IMR-90 (cell line): Measurements from ENCODE around the gene GPER1. TPM values are rescaled to one million over a fixed set of nuclear protein-coding genes. Genes with fewer than 3 reads are reported as not detected.

ENCODE experiments used
- ATAC-seq: fragments of 200-7000 bp; cut with Tn5 transposase; 2 replicates; pipeline ENCODE4 v1.9.1; 2020; ENCODE audit warnings: low read depth, mild to moderate bottlenecking, moderate library complexity
- BruUV-seq: library from RNA; stranded (reverse); fragments of 400-500 nt; replicated peaks from 2 replicates; lab custom pipeline; 2021; lab: Mats Ljungman, UMichigan
- CTCF ChIA-PET: fragments of 300-600 bp; formaldehyde crosslinking; extraction: SDS; loops from one replicate; lab custom pipeline; 2021; ENCODE audit warnings: antibody characterized with exemption; lab: Yijun Ruan, JAX
- POLR2A ChIA-PET: fragments of 300-600 bp; sonication (Branson Sonifier 250); formaldehyde crosslinking; loops from one replicate; lab custom pipeline; 2022; ENCODE audit warnings: antibody characterized with exemption; ENCODE audit not compliant: unreplicated experiment; lab: Charles Lee
- DNase-seq: peaks from one replicate; pipeline ENCODE4 v3.0.0; 2013
- H2AFZ ChIP-seq: replicated peaks from 2 replicates; pipeline ENCODE3; 2013; ENCODE audit warnings: low read length, mild to moderate bottlenecking; ENCODE audit not compliant: poor library complexity
- H2AK5ac ChIP-seq: 2 replicates; pipeline ENCODE4 v1.6.1; 2013; ENCODE audit warnings: low read depth, low read length, inconsistent platforms
- H2AK9ac ChIP-seq: replicated peaks from 2 replicates; pipeline ENCODE3; 2013; ENCODE audit warnings: mild to moderate bottlenecking, low read depth, low read length, moderate library complexity; ENCODE audit not compliant: poor library complexity
- H2BK120ac ChIP-seq: 2 replicates; pipeline ENCODE4 v1.6.1; 2013; ENCODE audit warnings: low read depth, low read length, inconsistent platforms
- H2BK15ac ChIP-seq: 3 replicates; pipeline ENCODE4 v1.6.1; 2013; ENCODE audit warnings: low read depth, low read length, inconsistent platforms
- H2BK20ac ChIP-seq: 2 replicates; pipeline ENCODE4 v1.6.1; 2013; ENCODE audit warnings: low read depth, mild to moderate bottlenecking, inconsistent platforms, low read length, moderate library complexity
- H2BK5ac ChIP-seq: 2 replicates; pipeline ENCODE4 v1.6.1; 2013; ENCODE audit warnings: mild to moderate bottlenecking, low read depth, low read length, inconsistent platforms; ENCODE audit not compliant: poor library complexity, severe bottlenecking
- H3K14ac ChIP-seq: replicated peaks from 2 replicates; pipeline ENCODE4 v1.6.1; 2013; ENCODE audit warnings: low read depth, low read length, inconsistent platforms
- H3K18ac ChIP-seq: 2 replicates; pipeline ENCODE4 v1.6.1; 2013; ENCODE audit warnings: low read depth, low read length, control low read depth
- H3K23ac ChIP-seq: 2 replicates; pipeline ENCODE4 v1.6.1; 2013; ENCODE audit warnings: low read depth, low read length, inconsistent platforms
- H3K27ac ChIP-seq: 2 replicates; pipeline ENCODE4 v1.5.1; 2013; ENCODE audit warnings: mild to moderate bottlenecking, control low read depth, low read length; ENCODE audit not compliant: insufficient read depth
- H3K27me3 ChIP-seq: 2 replicates; pipeline ENCODE4 v1.6.1; 2013; ENCODE audit warnings: low read length; ENCODE audit not compliant: control insufficient read depth, insufficient read depth
- H3K36me3 ChIP-seq: 2 replicates; pipeline ENCODE4 v1.6.1; 2013; ENCODE audit warnings: low read length, mixed read lengths; ENCODE audit not compliant: control insufficient read depth, insufficient read depth
- H3K4ac ChIP-seq: 2 replicates; pipeline ENCODE4 v1.6.1; 2013; ENCODE audit warnings: low read depth, low read length, inconsistent platforms
- H3K4me1 ChIP-seq: 2 replicates; pipeline ENCODE4 v1.6.1; 2013; ENCODE audit warnings: low read length, mixed read lengths; ENCODE audit not compliant: control insufficient read depth, insufficient read depth
- H3K4me2 ChIP-seq: 2 replicates; pipeline ENCODE4 v1.6.1; 2013; ENCODE audit warnings: low read depth, mild to moderate bottlenecking, control low read depth, low read length, moderate library complexity
- H3K4me3 ChIP-seq: 2 replicates; pipeline ENCODE4 v1.5.1; 2013; ENCODE audit warnings: low read depth, mild to moderate bottlenecking, control low read depth, low read length, moderate library complexity; ENCODE audit not compliant: insufficient read depth
- H3K56ac ChIP-seq: 2 replicates; pipeline ENCODE4 v1.6.1; 2013; ENCODE audit warnings: low read length, inconsistent platforms; ENCODE audit not compliant: insufficient read depth; ENCODE audit errors: extremely low read depth
- H3K79me1 ChIP-seq, 2 experiments: 2 replicates each; pipeline ENCODE4 v1.6.1; 2013; ENCODE audit warnings: low read length in 2 of 2, inconsistent platforms in 1 of 2, low read depth in 1 of 2
- H3K9ac ChIP-seq: 2 replicates; pipeline ENCODE4 v1.6.1; 2013; ENCODE audit warnings: low read depth, low read length, control low read depth
- H3K9me1 ChIP-seq: 2 replicates; pipeline ENCODE4 v1.6.1; 2013; ENCODE audit warnings: low read length, inconsistent platforms; ENCODE audit not compliant: insufficient read depth
- H3K9me3 ChIP-seq: 2 replicates; pipeline ENCODE4 v1.6.1; 2013; ENCODE audit warnings: low read length; ENCODE audit not compliant: control insufficient read depth, insufficient read depth
- H4K20me1 ChIP-seq: 2 replicates; pipeline ENCODE4 v1.6.1; 2013; ENCODE audit warnings: low read length, inconsistent platforms; ENCODE audit not compliant: insufficient read depth
- H4K5ac ChIP-seq: 2 replicates; pipeline ENCODE4 v1.6.1; 2013; ENCODE audit warnings: mild to moderate bottlenecking, low read depth, low read length, control low read depth
- H4K8ac ChIP-seq, 2 experiments: 2 replicates each; pipeline ENCODE4 v1.6.1; 2013; ENCODE audit warnings: low read depth in 2 of 2, low read length in 2 of 2, control low read depth in 1 of 2, inconsistent platforms in 1 of 2
- H4K91ac ChIP-seq: 2 replicates; pipeline ENCODE4 v1.6.1; 2013; ENCODE audit warnings: low read depth, low read length, inconsistent platforms; ENCODE audit not compliant: insufficient read depth
- BHLHE40 ChIP-seq: fragments of 150-350 bp; IDR thresholded peaks from 2 replicates; pipeline ENCODE4 v1.6.1; 2016; ENCODE audit warnings: mild to moderate bottlenecking, low read depth, low read length
- CEBPB ChIP-seq: IDR thresholded peaks from 2 replicates; pipeline ENCODE4 v1.6.1; 2012; ENCODE audit warnings: low read depth, low read length, improper control_type of control experiment
- CHD1 ChIP-seq: IDR thresholded peaks from 2 replicates; pipeline ENCODE4 v1.6.1; 2012; ENCODE audit warnings: low read depth, low read length, improper control_type of control experiment
- FOS ChIP-seq: fragments of 150-350 bp; IDR thresholded peaks from 2 replicates; pipeline ENCODE4 v1.6.1; 2016; ENCODE audit warnings: low read depth, low read length
- MAFK ChIP-seq: IDR thresholded peaks from 2 replicates; pipeline ENCODE4 v1.6.1; 2012; ENCODE audit warnings: low read depth, low read length, improper control_type of control experiment
- MAZ ChIP-seq: IDR thresholded peaks from 2 replicates; pipeline ENCODE4 v1.6.1; 2012; ENCODE audit warnings: low read depth, mild to moderate bottlenecking, low read length, improper control_type of control experiment, moderate library complexity, borderline replicate concordance
- MXI1 ChIP-seq: IDR thresholded peaks from 2 replicates; pipeline ENCODE4 v1.6.1; 2012; ENCODE audit warnings: low read depth, mild to moderate bottlenecking, low read length, moderate library complexity, borderline replicate concordance
- NFE2L2 ChIP-seq: fragments of 150-350 bp; IDR thresholded peaks from 2 replicates; pipeline ENCODE4 v1.6.1; 2016; ENCODE audit warnings: low read depth, mild to moderate bottlenecking, low read length
- POLR2A ChIP-seq: IDR thresholded peaks from 2 replicates; pipeline ENCODE4 v1.6.1; 2012; ENCODE audit warnings: mild to moderate bottlenecking, low read depth, low read length
- RAD21 ChIP-seq: IDR thresholded peaks from 2 replicates; pipeline ENCODE4 v1.6.1; 2012; ENCODE audit warnings: low read length, improper control_type of control experiment
- RCOR1 ChIP-seq: IDR thresholded peaks from 2 replicates; pipeline ENCODE4 v1.6.1; 2012; ENCODE audit warnings: mild to moderate bottlenecking, low read length, improper control_type of control experiment; ENCODE audit not compliant: insufficient replicate concordance
- RFX5 ChIP-seq: IDR thresholded peaks from 2 replicates; pipeline ENCODE4 v1.8.0; 2012; ENCODE audit warnings: low read depth, mild to moderate bottlenecking, low read length, moderate library complexity
- SMC3 ChIP-seq: fragments of 150-350 bp; IDR thresholded peaks from 2 replicates; pipeline ENCODE4 v1.6.1; 2016; ENCODE audit warnings: low read depth, mild to moderate bottlenecking, antibody characterized with exemption, low read length, moderate library complexity
- USF2 ChIP-seq: fragments of 150-350 bp; IDR thresholded peaks from 2 replicates; pipeline ENCODE4 v1.6.1; 2017; ENCODE audit warnings: mild to moderate bottlenecking, antibody characterized with exemption, low read length, low read depth
- WGBS, 2 experiments: methylation state at CpG; one replicate each; pipeline versions ENCODE4 v1.1.5 to v1.1.7; 2013; ENCODE audit warnings: missing lambda C conversion rate in 2 of 2; ENCODE audit not compliant: insufficient read length in 1 of 2; ENCODE audit errors: extremely low coverage in 2 of 2; 5-methylcytosine and 5-hydroxymethylcytosine counted together
- dilution Hi-C: fragments of 300-500 bp; cut with HindIII; formaldehyde crosslinking; loops from one replicate; pipeline ENCODE4 v1.14.3; 2018; ENCODE audit warnings: low sequenced_read_pairs; ENCODE audit not compliant: unreplicated experiment
- in situ Hi-C: fragments of 300-500 bp; cut with MboI; formaldehyde crosslinking; loops from 3 replicates; pipeline ENCODE4 v1.14.3; 2019; ENCODE audit warnings: low sequenced_read_pairs, inconsistent platforms, mixed read lengths
- intact Hi-C: fragments of 100-400 bp; cut with micrococcal nuclease; formaldehyde crosslinking; loops from 2 replicates; pipeline ENCODE4 v1.10.0; 2022
- polyA plus RNA-seq, 3 experiments: library from polyadenylated mRNA; depleted of rRNA; stranded (reverse); fragments of >200 nt; gene quantifications; 2 replicates each; pipeline ENCODE4 v1.2.3, GENCODE V29; 2012; ENCODE audit warnings: low replicate concordance in 1 of 3
- total RNA-seq: library from RNA; depleted of rRNA; stranded (reverse); fragments of >200 nt; gene quantifications from 2 replicates; pipeline ENCODE4 v1.2.3, GENCODE V29; 2012
- TF ChIP-seq, protein P1 (sequence below): conservative IDR thresholded peaks from 2 replicates; pipeline ENCODE4 v1.5.1; 2012; ENCODE audit warnings: mild to moderate bottlenecking, low read depth, low read length, improper control_type of control experiment
- TF ChIP-seq, protein P2 (sequence below): fragments of 150-350 bp; IDR thresholded peaks from 2 replicates; pipeline ENCODE4 v1.6.1; 2016; ENCODE audit warnings: low read depth, mild to moderate bottlenecking, low read length, moderate library complexity, borderline replicate concordance

The GPER1 gene
- total and polyA plus RNA-seq, 2 of the 4 experiments (the other 2 are of a cell fraction), result 2.0 to 5.8 TPM

DNA sequence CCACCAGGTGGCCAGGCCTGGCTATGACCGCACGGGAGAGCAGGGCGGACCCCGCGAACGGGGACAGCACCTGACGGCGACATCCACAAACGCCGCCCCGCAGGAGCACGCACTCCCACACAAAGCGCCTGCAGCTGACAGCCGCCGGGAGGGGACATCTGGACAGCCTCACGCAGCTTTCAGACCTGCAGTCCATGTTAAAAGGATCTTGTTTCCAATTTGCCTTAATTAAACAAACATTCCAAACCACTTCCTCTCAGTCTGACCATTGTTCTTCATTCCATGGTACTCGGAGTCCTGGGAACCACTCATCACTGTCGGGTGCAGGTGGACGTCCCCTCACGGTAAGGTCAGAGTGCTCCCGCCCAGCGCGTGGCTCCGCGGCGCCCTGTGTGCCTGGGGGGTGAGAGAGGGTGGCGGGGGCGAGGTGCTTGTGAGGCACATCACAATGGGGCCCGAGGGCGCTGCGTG, 5.9 kb upstream of the GPER1 start:
- no peak overlapping the region for H4K91ac ChIP-seq
- H3K14ac ChIP-seq, result no peak overlapping the region
- in situ Hi-C loops, result no loop called here
- no peaks in the 10 kb centered on the region for H3K9me3 ChIP-seq
- peak overlapping the region; percentile 24 for H2AFZ ChIP-seq
- peak overlapping the region; percentile 5; the same call in 1 of the 2 replicates for H3K4me2 ChIP-seq
- no peak overlapping the region for H3K27ac ChIP-seq
- ChIA-PET CTCF (interaction anchor here (1.2 kb wide), 1 partner anchor 23 kb away, joined by 4 read pairs; no protein-coding TSS in a partner anchor), POLR2A (no interaction called here)
- no peak overlapping the region for H3K9ac ChIP-seq
- no peak overlapping the region for H3K56ac ChIP-seq
- no peak overlapping the region for H2BK120ac ChIP-seq
- no peak overlapping the region for H3K23ac ChIP-seq
- DNase-seq, result peak; percentile 89
- H2BK5ac ChIP-seq, result no peak overlapping the region
- H4K20me1 ChIP-seq, result peaks cover 66% of the 10 kb centered on the region
- no peak overlapping the region for H3K4ac ChIP-seq
- H3K4me3 ChIP-seq, result no peak overlapping the region
- peak; percentile 47 for ATAC-seq
- no peak overlapping the region for H4K8ac ChIP-seq
- no peaks in the 10 kb centered on the region for H3K9me1 ChIP-seq
- no peaks in the 10 kb centered on the region for H3K27me3 ChIP-seq
- H2BK15ac ChIP-seq, result no peak overlapping the region
- no peaks in the 10 kb centered on the region for H3K36me3 ChIP-seq
- intact Hi-C loops, result no loop called here
- H3K79me1 ChIP-seq, result peaks cover 0 to 6% of the 10 kb centered on the region in 2 experiments; a peak in 1 of 4 replicates
- H4K5ac ChIP-seq, result no peak overlapping the region
- H3K4me1 ChIP-seq, result peaks cover 12% of the 10 kb centered on the region
- 41% methylated on average over 10 of the region's 31 CpGs; no CpG with 5 or more reads in 1 of the 2 experiments for WGBS, 2 experiments
- no peak overlapping the region for H2AK5ac ChIP-seq
- no peak overlapping the region for H2AK9ac ChIP-seq
- H3K18ac ChIP-seq, result no peak overlapping the region
- no peak for TF ChIP-seq RFX5
- TF ChIP-seq, protein P1, sequence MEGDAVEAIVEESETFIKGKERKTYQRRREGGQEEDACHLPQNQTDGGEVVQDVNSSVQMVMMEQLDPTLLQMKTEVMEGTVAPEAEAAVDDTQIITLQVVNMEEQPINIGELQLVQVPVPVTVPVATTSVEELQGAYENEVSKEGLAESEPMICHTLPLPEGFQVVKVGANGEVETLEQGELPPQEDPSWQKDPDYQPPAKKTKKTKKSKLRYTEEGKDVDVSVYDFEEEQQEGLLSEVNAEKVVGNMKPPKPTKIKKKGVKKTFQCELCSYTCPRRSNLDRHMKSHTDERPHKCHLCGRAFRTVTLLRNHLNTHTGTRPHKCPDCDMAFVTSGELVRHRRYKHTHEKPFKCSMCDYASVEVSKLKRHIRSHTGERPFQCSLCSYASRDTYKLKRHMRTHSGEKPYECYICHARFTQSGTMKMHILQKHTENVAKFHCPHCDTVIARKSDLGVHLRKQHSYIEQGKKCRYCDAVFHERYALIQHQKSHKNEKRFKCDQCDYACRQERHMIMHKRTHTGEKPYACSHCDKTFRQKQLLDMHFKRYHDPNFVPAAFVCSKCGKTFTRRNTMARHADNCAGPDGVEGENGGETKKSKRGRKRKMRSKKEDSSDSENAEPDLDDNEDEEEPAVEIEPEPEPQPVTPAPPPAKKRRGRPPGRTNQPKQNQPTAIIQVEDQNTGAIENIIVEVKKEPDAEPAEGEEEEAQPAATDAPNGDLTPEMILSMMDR, result no peak
- TF ChIP-seq CEBPB, result no peak
- TF ChIP-seq FOS, result no peak
- TF ChIP-seq CHD1, result no peak
- peak; percentile 25; the same call in 1 of the 2 replicates for TF ChIP-seq MAZ
- no peak for TF ChIP-seq MXI1
- TF ChIP-seq BHLHE40, result peak; percentile 81
- TF ChIP-seq MAFK, result no peak
- no peak for TF ChIP-seq POLR2A
- no peak for TF ChIP-seq SMC3
- TF ChIP-seq RCOR1, result peak; percentile 92
- no peak for TF ChIP-seq NFE2L2
- TF ChIP-seq RAD21, result no peak
- TF ChIP-seq USF2, result no peak
- TF ChIP-seq, protein P2, sequence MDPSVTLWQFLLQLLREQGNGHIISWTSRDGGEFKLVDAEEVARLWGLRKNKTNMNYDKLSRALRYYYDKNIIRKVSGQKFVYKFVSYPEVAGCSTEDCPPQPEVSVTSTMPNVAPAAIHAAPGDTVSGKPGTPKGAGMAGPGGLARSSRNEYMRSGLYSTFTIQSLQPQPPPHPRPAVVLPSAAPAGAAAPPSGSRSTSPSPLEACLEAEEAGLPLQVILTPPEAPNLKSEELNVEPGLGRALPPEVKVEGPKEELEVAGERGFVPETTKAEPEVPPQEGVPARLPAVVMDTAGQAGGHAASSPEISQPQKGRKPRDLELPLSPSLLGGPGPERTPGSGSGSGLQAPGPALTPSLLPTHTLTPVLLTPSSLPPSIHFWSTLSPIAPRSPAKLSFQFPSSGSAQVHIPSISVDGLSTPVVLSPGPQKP, result no peak
- H2BK20ac ChIP-seq, result no peak overlapping the region
- dilution Hi-C loops, result no loop called here
- no TSS peak for BruUV-seq
